GM19240 (cell line): ENCODE measurements around the gene TMEM131.

Experiments used
- DNase-seq: peaks from one replicate; pipeline ENCODE4 v3.0.0; 2011; ENCODE audit warnings: low spot score; ENCODE audit not compliant: insufficient read length

TMEM131 gene

DNA sequence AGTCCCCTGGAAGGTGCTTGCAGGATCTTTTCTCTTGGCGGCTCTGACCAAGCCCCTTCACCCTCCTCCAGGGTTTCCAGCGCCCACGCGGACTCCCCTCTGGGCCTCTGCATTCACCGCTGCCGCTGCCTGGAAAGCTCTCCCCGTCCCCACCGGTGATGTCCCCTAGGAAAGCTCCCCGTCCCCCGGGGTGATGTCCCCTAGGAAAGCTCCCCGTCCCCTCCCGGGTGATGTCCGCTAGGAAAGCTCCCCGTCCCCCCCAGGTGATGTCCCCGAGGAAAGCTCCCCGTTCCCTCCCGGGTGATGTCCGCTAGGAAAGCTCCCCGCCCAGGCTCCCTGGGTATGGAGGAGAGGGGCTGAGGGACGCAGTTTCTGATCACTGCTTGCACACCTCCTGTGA lies 254.5 kb downstream of the TMEM131 start:
- no peak for DNase-seq

DNA sequence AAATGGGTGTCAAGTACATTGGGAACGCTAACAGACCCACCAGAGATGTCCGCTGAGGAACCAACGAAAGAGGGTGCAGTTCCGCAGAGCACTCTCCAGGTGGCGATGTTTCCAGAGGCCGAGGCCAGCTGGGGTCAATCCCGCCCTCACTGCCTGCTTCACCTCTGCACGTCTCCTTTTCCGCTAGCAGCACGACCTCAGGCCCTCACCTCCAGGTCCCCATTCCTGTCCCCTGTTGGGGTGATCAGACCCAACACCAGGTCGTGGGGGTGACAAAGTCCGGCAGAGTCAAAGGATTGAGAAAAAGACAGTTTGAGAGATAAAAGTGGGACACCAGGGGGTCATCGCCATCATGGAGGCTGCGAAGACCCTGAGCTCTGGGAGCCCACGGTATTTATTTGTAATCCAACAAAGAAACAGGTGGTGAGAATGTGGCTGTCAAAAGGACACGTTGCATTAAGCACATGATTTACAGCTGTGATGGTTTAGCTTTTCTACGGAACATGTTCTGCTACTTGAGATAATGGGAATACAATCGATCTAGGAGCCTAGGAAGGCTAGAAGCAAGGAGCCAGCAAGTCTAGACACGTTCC lies 255.1 kb downstream of the TMEM131 start:
- DNase-seq: peak; percentile 81

DNA sequence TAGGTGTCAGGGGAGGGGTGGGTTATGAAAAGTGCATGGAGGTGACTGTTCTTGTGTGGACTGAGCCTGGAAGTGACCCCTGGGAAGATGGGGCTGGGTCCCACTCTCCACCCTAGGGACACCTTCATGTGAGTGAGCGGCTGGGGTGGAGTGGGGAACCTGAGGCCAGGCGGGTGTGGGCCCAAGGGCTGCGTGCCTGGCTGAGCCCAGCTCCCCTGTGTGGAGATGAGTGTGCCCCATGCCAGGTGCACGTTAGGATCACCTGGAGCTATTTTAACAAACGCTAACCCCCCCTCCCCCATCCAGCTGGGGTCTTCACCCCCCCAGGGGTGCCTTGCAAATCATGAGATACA lies 255.9 kb downstream of the TMEM131 start:
- no peak for DNase-seq

DNA sequence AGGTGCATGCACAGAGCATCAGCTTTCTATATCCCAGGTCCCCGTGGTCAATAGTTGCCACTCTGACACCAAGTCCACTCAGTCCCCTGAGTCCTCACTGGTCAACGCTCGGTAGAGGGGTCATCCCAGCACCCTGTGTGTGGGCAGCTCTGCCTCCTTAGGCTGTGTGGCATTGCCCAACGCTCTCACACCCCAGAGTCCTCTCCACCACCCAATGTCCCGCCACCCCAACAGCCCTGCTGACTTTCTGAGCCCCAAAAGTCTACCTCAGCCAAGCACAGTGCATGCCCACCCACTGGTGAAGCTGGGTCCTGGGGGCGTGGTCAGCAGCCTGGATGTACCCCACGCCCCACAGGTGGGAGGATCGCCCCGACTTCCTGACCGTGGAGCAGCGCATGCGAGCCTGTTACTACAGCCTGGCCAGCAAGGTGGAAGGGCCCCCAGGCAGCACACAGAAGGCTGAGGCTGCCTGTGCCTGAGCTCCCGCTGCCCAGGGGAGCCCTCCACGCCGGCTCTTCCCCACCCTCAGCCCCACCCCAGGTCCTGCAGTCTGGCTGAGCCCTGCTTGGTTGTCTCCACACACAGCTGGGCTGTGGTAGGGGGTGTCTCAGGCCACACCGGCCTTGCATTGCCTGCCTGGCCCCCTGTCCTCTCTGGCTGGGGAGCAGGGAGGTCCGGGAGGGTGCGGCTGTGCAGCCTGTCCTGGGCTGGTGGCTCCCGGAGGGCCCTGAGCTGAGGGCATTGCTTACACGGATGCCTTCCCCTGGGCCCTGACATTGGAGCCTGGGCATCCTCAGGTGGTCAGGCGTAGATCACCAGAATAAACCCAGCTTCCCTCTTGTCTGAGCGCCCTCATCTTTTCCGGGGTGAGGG lies 256.5 kb downstream of the TMEM131 start:
- DNase-seq: no peak

DNA sequence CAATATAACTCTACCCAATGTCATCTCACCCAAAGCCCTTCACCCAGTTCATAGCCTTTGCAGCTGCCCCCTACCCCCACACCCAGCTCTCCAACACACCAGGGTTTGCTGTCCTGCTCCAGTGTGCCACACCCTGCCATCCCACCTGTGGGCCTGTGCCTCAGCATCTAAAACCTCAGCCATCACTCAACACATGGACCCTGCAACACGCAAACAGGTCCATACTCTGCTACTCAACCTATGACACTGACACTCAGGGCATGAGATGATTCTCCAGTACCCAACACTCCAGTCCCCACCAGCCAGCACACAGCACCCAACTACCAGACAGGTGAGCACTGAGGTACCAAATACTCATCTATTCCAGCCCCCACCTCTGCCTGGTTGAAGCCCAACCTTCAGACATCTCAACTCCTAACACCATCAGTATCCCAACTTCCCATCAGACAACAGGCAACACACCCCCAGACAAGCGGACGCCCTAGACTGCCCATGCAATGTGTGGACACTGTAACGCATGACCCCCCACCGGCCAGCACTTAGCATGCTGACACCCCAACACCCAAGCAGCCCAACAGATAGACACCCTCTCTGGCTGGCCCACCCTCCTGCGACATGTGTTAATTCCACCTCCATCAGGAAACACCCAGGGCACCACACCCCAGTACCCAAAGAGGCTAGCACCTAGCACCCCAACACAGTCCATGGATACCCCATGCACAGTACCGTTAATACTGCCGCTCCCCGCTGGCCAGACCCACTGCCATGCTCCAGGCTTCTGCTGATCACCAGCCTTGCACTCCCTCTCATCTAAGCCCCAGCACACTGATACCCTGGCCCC lies 257.3 kb downstream of the TMEM131 start:
- DNase-seq: no peak

DNA sequence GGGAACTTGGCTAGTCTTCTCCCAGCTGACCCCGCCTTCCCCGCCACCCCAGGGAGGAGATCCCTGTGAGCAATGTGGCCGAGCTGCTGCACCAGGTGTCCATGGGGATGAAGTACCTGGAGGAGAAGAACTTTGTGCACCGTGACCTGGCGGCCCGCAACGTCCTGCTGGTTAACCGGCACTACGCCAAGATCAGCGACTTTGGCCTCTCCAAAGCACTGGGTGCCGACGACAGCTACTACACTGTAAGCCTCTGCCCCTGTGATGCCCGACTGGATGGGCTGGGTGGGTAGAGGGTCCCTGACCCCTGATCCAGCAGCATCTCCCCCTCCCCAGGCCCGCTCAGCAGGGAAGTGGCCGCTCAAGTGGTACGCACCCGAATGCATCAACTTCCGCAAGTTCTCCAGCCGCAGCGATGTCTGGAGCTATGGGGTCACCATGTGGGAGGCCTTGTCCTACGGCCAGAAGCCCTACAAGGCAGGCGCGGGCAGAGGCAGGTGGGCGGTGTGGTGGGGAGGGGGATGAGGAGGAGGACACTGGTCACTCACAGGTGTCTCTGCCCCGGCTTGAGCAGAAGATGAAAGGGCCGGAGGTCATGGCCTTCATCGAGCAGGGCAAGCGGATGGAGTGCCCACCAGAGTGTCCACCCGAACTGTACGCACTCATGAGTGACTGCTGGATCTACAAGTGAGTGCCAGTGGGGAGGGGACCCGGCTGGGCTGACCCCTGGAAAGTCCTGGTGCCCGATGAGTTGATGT lies 258.1 kb downstream of the TMEM131 start:
- no peak for DNase-seq

DNA sequence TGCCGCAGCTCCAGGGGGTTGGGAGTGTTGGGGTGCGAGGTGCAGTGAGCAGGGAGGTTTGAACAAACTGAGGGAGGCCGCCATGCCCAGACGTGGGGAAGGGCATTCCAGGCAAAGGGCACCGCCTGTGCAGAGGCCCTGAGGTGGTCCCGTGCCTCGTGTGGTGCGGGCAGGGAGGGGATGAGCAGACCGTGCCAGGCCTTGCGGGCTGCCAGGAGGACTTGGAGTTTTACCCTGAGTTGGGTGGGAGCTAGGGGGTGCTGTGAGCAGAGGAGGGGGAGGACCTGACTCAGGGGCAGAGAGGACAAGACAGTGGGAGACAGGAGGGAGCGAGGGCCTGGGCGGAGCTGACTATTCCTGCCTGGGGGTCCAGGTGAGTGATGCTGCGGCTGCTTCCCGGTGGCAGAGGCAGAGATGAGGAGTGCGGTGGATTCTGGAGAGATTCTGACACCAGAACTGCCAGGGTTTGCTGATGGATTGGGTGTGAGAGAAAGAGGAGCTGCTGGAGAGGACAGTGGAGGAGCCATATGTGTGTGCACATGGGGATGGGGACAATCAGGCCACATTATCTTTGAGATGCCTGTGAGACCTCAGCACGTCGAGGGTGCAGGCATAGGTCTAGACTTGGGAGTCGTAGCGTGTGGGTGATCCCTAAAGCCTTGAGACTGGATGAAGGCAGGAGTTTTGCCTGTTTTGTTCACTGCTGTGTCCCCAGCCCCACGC lies 259.0 kb downstream of the TMEM131 start:
- no peak for DNase-seq

DNA sequence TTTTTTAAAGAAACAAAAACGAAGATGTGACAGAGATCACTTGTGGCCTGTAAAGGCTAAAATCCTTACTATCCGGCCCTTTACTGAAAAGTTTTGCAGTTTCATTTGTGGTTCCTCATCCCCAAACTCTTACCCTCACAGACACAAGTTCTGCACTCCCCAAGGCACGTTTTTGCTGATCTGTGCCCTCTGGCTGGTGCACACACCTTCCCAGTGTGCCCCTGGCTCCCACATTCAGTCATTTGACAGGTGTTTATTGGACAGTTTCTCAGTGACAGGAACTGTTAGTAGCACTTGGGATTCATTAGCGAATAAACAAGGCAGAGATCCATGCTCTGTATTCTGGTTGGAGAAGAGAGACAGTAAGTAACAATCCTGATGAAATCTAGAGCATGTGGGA lies 259.6 kb downstream of the TMEM131 start:
- DNase-seq: no peak

DNA sequence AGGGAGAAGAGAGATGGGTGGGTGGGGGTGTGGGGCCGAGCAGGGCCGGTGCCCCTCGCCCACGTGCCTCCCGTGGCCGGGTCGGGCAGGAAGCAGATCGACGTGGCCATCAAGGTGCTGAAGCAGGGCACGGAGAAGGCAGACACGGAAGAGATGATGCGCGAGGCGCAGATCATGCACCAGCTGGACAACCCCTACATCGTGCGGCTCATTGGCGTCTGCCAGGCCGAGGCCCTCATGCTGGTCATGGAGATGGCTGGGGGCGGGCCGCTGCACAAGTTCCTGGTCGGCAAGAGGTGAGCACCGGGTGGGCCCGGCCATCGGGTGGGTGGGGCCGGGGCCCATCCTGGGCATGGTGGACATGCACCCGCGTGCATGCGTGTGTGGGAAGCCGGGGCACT lies 260.6 kb downstream of the TMEM131 start:
- no peak for DNase-seq

DNA sequence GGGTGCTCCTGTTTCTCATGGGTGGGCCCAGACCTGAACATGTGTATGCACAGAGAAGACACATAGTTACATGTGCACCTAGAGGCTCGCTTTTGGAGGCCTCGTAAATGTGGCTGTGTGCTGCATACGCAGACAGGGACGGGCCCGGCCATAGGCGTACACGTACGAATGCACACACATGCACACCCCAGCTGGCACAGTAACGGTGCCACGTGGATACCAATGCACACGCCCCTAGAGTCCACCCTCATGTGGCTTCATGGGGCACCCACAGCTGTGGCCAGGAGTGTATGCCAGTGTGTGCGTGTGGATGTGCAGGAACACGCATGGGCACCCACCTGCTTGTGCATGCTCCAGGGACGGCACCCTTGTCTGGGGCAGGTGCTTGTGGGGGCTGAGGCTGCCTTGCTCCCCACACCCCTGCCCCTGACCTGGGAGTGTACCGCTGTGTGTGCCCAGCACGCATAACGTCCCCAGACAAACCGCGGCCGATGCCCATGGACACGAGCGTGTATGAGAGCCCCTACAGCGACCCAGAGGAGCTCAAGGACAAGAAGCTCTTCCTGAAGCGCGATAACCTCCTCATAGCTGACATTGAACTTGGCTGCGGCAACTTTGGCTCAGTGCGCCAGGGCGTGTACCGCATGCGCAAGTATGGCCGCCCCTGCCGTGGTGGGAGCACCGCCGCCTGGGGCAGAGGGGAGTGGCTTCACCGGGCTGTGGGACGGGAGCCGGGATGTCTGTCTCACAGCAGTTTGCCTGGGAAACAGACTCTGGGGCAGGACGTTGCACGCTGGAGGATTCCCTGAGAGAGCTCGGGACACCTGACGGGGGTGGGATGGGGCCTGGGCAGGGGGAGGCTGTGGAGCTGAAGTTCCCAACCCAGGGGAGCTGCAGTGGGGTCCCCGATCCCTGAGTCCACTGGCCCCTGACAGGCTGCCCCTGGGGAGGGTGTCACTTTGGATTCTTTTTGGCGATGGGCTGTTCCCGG lies 261.4 kb downstream of the TMEM131 start:
- no peak for DNase-seq

DNA sequence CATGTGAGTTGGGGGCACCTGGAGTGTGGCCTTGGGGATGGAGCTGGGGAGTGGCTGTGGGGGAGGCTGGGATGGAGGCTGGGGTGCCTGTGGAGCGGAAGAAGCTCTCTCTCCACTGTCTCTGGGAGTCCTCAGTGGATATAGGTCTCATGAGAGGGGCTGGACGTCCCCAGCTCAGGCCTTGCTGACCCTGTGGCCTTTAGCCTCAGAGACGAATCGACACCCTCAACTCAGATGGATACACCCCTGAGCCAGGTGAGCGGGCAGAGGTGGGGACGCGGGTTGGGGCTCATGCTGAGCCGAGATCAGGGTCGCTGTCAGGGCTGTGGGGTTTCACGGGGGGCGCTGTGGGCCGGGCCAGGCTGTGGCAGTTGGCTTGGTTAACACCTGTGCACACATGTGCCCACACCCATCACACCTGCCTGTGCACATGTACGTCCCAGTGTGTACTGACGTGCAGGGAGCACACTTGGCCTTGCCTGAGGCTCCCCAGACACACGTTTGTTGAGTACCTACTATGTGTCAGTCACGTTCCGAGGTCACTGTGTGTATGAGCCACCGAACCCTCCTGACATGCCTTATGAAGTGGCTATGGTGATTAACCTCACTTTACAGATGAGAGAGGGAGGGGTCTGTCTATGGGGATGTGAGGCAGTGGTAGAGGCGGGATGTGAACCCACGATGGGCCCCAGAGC lies 262.3 kb downstream of the TMEM131 start:
- DNase-seq: no peak

DNA sequence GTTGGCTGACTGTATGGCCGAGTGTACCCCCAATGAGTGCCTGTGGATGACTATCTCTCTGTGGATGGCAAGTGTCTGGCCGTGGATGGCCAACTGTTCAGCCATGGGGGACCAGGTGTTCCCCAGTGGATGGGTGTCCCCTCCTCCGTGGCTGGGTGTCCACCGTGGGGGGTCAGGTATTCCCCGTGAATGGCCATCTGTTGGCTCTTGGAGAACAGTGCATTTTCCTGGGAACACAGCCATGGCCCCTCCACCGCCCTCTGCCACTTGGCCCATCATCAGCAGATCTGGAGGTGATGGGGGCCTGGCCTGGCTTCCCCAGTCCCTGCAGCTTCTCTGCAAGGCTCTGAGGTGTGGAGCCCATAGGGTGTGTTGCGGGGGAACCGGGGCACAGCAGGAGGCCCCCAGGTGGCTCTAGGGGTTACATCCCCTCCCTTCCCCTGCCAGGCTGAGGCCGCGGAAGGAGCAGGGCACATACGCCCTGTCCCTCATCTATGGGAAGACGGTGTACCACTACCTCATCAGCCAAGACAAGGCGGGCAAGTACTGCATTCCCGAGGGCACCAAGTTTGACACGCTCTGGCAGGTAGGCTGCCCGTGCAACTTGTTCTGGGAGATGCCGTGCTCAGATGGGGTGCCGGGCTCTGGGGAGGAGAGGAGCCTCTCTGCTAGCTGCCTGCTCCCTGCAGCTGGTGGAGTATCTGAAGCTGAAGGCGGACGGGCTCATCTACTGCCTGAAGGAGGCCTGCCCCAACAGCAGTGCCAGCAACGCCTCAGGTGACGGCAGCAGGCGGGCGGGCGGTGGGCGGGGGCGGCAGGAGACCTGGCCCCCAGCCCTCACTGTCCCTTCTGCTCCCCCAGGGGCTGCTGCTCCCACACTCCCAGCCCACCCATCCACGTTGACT lies 263.1 kb downstream of the TMEM131 start:
- DNase-seq: no peak

DNA sequence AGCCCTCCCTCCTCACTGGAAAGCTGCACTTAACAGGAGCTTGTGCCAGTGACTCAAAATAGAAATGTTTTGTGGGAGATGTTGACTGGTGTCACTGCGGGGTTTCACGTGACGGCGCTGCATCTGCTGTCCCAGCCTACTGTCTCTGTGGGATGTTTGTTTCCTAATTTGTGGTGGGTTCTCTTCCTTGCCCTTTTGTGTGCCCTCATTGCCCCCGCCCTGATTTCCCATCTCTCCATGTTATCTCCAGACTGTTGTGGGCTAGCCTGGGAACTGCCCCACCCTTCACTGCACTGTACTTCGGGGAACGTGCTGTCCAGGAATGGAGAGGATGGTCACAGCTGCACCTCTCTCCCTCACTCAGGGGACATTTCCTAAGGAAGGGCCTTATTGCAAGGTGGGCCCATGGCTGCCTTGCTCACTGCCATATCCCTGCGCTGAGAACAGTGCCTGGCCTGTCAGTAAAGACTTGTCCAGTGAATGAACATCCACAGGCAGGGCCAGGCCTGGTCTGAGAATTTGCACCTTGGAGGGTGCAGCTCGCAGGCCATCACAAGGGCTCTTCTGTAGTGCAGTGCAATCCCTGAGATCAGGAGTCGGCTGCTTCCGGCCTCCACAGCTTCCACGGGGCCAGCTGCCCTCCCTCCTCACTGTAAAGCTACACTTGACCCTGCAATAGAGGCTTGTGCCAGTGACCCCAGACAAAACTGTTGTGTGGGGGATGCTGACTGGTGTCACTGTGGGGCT lies 264.3 kb downstream of the TMEM131 start:
- no peak for DNase-seq

DNA sequence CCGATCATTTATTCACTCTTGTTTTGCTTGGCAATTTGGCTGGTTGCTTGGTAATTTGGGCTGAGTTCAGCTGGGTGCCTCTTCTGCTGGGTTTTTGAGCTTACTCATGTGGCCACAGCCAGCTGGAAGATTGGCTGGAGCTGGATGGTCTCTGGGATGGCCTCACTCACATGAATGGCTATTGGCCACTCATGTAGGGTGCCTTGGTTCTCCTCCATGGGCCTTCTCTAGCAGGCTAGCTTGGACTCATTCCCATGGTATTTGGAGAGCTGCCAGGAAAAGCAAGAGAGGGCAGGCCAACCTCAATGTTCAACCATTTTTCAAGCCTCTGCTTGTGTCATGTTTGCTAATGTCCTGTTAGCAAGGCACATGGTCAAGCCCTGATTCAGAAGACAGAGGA lies 265.5 kb downstream of the TMEM131 start:
- no peak for DNase-seq

DNA sequence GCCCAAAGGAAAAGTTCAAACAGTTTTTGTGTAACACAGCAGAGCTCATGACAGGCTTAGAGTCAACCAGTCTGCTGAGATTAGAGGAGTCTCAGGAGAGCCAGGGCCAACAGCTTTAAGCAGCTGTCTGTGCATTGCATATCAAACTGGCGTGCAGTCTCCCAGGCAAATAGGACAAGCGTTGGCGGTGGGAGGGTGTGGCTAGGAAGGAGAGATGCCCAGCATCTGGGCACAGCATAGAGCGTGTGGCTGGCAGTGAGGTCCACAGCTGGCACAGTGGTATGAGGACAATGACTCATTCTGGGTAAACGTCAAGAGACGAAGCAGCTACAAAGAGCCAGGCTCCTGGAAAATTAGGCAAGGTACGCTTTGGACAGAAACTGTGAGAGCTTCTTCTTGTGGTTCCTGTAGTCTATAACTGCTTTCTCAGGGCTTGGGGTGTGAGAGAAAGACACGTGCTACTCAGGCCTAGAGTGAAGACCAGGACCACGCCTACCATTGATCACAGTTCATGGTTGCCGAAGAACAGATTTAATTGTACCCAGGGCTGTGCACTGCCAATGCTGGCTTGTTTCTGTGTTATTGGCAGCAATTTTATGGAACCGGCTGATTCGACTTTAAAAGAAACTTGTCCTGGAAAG lies 267.5 kb downstream of the TMEM131 start:
- no peak for DNase-seq

DNA sequence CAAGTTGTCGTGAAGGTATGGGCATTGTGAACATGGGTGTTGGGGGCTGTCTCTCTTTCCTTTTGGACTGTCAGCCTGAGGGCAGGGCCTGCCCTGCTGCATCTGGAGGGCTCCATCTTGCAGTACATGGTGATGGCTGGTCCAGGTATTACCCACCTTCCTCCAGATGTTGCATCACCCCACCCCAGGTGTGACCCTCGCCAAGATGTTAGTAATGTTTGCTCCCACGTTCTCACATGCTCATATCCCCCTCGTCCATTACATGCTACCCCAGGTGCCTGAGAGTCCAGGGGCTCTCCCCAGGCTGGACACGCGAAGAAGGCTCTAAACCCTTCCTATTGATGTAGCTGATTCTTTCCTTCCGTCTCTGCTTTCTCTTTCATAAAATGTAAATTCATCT lies 268.5 kb downstream of the TMEM131 start:
- DNase-seq: no peak
